ENCODE data around the gene ARAP3. TPM values are rescaled to one million over a fixed set of nuclear protein-coding genes. Genes with fewer than 3 reads are reported as not detected.

ARAP3 gene
- total RNA-seq, 120 experiments from 2014 or later, result 3.8 to 24.9 (median 10.5) TPM

Other genes starting within 250 kb of the ARAP3 start
- gene PCDHGC3, start 206.3 kb downstream of the ARAP3 start, total RNA-seq, result 100 to 1,000 TPM in 119 of 120 experiments, 10 to 100 TPM in 1; 96.7 to 415 (median 161) TPM
- 10 to 100 TPM in 118 of 120 experiments, 1 to 10 TPM in 2; 9.0 to 35.3 (median 19.4) TPM for gene PCDHGC4, start 197.2 kb downstream of the ARAP3 start, total RNA-seq
- gene PCDHGC5, start 193.1 kb downstream of the ARAP3 start, total RNA-seq, result 10 to 100 TPM; 21.8 to 82.1 (median 50.7) TPM
- gene DIAPH1, start 63.2 kb downstream of the ARAP3 start, total RNA-seq, result 10 to 100 TPM; 19.5 to 72.5 (median 48.1) TPM
- gene HDAC3, start 45.4 kb downstream of the ARAP3 start, total RNA-seq, result 10 to 100 TPM; 44.4 to 98.2 (median 64.1) TPM
- 10 to 100 TPM; 12.9 to 64.8 (median 38.0) TPM for gene RELL2, start 45.2 kb downstream of the ARAP3 start, total RNA-seq
- gene FCHSD1, start 30.8 kb downstream of the ARAP3 start, total RNA-seq, result 10 to 100 TPM in 110 of 120 experiments, 1 to 10 TPM in 10; 7.1 to 36.8 (median 16.9) TPM
- 100 to 1,000 TPM in 12 of 120 experiments, 10 to 100 TPM in 108; 37.8 to 132 (median 87.1) TPM for gene PCDH1, start 196.2 kb upstream of the ARAP3 start, total RNA-seq
- 100 to 1,000 TPM in 11 of 120 experiments, 10 to 100 TPM in 109; 54.4 to 110 (median 82.7) TPM for gene DELE1, start 241.6 kb upstream of the ARAP3 start, total RNA-seq